ENCODE measurements around the gene HIKESHI.

DNA sequence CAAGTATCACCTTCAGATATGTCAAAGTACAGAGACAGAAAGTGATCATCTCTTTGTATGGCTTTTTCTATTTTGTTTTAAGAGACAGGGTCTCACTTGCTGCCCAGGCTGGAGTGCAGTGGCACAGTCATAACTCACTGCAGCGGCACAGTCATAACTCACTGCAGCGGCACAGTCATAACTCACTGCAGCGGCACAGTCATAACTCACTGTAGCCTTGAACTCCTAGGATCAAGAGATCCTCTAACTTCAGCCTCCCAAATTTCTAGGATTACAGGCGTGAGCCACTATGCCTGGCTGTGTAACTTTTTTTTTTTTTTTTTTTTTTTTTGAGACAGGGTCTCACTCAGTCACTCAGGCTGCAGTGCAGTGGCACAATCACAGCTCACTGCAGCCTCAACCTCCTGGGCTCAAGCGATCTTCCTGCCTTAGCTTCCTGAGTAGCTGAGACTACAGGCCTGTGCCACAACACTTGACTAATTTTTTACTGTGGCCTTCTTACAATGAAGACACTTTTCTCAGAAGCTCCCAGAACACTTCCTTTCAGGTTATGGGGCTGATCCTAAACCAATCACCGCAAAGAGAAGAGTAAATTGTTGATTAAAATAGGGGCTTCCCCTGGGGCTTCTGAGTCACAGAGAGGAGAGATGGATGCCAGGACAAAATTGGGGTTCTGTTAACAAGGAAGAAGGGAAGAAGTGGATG is 9.0 kb upstream of the HIKESHI start:
- TF ChIP-seq, protein P1, sequence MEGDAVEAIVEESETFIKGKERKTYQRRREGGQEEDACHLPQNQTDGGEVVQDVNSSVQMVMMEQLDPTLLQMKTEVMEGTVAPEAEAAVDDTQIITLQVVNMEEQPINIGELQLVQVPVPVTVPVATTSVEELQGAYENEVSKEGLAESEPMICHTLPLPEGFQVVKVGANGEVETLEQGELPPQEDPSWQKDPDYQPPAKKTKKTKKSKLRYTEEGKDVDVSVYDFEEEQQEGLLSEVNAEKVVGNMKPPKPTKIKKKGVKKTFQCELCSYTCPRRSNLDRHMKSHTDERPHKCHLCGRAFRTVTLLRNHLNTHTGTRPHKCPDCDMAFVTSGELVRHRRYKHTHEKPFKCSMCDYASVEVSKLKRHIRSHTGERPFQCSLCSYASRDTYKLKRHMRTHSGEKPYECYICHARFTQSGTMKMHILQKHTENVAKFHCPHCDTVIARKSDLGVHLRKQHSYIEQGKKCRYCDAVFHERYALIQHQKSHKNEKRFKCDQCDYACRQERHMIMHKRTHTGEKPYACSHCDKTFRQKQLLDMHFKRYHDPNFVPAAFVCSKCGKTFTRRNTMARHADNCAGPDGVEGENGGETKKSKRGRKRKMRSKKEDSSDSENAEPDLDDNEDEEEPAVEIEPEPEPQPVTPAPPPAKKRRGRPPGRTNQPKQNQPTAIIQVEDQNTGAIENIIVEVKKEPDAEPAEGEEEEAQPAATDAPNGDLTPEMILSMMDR (IDR thresholded peaks at IDR 0.05; ENCODE audit: poor library complexity) = no peak
- TF ChIP-seq EZH2 (IDR thresholded peaks at IDR 0.05; ENCODE audit: borderline replicate concordance) = no peak
